Activated naive CD4-positive, alpha-beta T cell (primary cell): Measurements from ENCODE around the gene GPR137B.
"Not testable (repeated sequence)": the region's sequence is repeated elsewhere in the genome, so short reads cannot be mapped to it uniquely, and the experiment has no call there.

Experiments used
- DNase-seq, 4 experiments: peaks; one replicate each; lab custom pipeline; 2025; lab: John Stamatoyannopoulos, UW

The GPR137B gene

GRCh38 chr1:236144446-236145150 lies 2.3 kb downstream of the GPR137B start:
- DNase-seq, result no peak

DNA sequence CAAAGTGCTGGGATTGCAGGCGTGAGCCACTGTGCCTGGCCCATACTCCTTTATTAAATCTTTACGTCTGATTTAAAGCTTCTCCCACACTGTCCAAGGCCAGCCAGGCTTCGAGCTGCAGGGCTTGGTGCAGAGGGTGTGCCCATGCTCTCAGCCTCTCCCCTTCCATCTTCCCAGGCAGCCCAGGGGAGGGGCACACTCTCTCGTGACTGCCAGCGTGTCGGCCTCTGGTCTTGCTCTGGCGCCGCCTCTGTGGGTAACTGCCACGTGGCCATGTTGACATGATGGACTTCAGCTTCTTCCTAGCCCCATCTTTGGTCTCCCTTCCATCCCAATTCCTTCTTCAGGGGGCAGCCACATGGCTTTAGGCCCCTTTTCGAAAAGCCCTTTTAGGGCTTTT lies 4.7 kb downstream of the GPR137B start:
- no peak for DNase-seq

DNA sequence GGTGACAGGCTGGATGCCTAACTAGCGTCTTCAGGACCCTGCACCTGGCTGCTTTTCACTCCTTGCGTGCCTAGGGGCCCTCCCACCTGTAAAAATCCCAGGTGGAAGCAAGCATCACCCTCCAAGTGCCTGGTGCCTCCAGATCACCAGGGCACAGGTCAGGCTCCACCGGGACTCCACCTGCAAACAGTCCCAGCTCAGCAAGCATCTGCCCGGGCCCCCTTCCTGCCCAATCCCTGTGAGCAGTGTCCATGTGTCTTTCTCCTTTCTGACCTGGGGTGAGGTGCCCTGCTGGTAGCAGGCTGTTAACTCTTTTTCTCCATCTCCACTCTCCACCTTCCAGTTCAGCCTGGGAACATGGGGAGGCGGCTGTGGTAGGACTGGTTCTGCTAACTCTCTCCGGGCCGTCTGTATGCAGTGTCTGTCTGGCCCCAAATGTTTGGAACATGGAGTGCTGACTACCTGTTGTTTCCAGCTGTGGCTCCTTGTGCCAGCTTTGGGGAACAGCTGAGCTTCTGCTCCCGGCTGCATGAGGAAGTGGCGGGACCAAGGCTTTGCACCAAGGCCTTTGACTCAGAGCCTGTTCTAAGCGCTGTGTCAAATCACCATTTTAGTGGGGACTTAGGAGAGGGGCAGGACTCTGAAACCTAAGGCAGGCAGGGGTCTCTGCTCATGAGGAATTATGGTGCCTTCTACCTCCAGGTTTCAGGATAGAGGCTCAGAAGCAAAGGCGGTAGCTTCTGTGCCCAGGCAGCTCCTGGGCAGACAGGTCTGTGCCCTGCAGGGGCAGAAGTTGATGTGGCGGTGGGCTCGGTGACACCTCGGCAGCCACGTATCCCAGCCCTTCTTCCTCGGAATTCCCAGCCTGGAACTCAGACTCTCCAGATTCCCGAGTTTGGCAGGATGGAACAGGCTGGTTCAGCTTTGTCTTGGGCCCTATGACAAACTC lies 5.5 kb downstream of the GPR137B start:
- no peak for DNase-seq

DNA sequence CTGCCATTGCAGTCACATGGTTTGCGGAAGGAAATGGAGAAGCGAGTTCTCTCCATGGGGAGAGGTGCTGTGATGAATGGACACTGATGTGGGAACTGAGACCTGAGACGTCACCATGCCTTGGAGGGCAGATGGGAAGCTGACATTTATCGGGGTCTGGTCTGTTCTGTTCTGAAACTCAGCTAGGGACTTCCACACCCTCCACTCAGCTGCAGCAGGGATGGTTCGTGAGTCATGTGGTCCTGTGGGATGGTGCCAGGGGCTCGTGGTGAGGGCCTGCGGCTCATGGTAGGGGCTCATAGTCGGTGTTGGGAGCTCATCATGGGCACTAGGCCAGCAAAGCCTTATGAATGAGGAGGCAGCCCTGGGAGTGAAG lies 6.1 kb downstream of the GPR137B start:
- DNase-seq, result no peak

DNA sequence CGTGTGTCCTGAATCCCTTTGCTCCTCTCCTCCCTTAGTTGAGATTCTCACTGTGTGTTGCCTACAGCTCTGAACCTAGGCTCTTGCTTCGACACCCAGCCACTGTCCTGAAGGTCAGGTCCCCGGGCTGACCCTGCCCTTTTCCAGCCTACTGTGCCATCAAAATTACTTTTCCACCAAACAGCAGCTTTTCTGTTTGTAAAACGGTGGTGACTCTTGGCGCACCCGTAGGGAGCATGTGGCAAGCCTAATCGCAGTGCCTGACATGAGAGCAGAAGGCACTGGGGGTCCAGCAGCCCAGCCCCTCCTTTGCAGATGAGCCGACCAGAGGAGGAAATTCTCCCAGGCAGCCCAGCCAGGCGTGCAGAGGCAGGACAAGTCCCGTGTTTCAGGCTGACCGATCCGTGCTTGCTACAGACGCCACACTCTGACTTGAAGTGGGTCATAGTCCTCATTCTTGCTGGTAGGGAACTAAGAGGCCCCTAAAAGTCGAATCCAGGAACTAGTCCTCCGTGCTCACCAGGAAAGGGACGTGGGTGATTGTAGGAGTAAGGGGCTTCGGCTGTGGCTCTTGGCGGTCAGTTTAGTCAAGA lies 6.8 kb downstream of the GPR137B start:
- DNase-seq, result no peak

GRCh38 chr1:236149696-236150228 lies 7.4 kb downstream of the GPR137B start:
- DNase-seq, result no peak

- no peak for DNase-seq
These were observed 8.1 kb downstream of the GPR137B start for GRCh38 chr1:236150311-236150955.

DNA sequence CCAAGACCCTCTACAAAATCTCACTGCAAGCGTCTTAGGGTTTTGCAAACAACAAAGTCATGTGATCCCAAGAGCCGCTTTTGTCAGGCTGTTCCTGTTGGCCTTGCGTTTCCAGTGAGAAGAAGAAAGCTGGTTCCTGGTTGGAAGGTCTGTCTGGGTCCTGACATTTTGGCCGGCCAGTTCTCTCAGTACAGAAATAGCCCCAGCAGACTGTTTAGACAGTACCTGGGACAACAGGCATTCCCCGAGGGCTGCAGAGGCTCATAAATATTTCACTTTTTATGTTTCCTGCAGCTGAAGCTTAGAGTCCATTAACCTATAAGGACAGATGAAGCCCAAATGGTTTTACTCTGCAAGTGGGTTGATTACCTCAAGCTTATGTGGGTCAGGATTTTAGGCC lies 8.6 kb downstream of the GPR137B start:
- DNase-seq, result no peak

GRCh38 chr1:236151739-236152424 lies 9.5 kb downstream of the GPR137B start:
- no peak for DNase-seq

DNA sequence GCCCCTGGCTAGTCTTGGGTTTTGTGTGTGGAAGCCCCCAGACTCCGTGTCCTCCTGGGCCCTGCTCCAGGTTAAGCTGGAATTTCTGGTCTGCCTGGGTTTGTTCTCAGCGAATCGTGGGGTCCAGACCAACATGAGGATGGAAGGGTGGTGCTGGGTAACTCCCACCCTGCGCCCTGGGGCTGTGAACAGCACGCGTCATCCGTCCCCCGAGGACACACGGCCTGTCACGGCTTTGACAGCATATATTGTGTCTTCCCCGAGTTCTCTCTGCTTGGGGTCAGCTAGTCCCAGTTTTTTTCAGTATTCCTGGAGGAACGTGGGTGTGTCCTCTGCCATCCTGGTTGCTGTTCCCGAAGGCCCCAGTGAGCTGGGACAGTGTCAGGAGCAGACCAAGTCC lies 11.8 kb downstream of the GPR137B start:
- DNase-seq, result no peak

DNA sequence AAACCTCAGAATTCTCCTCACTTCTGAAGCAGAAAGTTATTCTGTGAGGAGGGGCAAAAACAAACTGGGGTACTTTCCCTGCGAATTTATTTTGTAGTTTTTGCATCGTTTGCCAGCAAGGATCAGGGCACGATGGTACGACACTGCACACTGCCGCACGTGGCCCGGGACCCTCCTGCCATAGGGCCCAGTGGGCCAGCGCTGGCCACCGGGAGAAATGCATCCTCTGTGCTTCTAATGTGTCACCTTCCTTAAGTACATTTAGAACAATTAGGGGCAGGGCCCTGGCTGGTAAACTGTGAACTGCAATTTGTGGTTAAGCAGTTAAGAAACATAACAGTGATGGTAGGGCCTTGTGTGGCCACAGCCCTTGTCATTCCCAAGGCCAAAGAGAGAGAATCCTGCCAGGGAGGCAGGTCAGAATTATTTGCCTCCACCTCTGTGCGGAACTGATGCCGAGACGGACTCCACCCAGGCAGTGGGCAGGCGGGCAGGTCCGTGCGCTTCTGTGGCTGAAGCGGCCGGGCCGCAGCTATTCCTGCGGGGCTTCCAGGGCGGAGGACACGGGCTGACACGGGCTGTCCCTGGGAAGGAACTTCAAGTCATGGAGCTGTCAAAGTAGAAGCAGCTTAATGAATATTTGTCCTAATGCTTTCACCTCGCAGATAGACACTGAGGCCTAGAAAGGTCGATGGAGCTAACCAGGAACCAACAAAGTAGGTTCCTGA lies 12.5 kb downstream of the GPR137B start:
- no peak for DNase-seq

GRCh38 chr1:236155399-236155767 lies 13.0 kb downstream of the GPR137B start:
- no peak for DNase-seq

GRCh38 chr1:236155841-236156503 lies 13.6 kb downstream of the GPR137B start:
- DNase-seq, result no peak

GRCh38 chr1:236156512-236157208 lies 14.3 kb downstream of the GPR137B start:
- DNase-seq, result no peak

DNA sequence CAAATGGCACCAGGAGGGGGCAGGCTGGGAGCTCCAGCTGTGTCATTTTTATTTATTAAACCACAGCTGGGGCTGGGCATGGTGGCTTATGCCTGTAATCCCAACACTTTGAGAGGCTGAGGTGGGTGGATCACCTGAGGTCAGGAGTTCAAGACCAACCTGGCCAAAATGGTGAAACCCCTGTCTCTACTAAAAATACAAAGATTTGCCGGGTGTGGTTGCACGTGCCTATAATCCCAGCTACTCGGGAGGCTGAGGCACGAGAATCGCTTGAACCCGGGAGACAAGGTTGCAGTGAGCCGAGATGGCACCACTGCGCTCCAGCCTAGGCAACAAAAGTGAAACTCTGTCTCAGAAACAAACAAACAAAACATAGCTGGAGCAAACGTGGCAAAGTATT lies 15.7 kb downstream of the GPR137B start:
- not testable (repeated sequence) for DNase-seq

- no peak for DNase-seq
These were observed 16.4 kb downstream of the GPR137B start for GRCh38 chr1:236158719-236159118.

- no peak for DNase-seq
These were observed 17.6 kb downstream of the GPR137B start for GRCh38 chr1:236159704-236160539.

DNA sequence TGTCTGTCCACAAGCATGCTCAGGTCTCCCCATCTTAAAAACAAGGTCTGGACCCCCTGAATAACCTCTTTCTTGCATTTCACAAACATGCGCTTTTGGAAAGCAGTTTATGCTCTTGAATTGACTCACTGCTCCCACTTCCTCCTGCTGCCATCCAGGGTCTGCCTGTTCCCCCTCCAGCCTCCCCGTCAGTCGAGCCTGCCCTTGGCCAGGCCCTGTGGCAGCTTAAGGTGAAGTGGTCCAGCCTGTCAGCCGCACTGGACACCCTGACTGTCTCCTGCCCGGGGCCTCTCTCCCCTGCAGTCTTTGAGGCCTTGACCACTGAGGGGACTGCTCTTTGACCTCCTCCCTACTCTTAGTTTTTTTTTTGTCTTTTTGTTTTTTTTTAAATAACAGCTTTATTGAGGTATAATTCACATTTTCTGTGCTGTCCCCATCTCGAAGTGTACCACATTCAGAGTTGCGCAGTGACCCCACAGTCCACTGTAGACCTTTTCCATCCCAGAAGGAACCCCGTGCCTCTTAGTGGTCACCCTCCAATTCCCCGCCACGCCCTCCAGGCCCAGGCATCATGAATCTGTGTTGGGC lies 18.3 kb downstream of the GPR137B start:
- no peak for DNase-seq
